IMR-90 (cell line): ENCODE data around the gene FUT1. TPM values are rescaled to one million over a fixed set of nuclear protein-coding genes. Genes with fewer than 3 reads are reported as not detected.
"Not testable (repeated sequence)": the region's sequence is repeated elsewhere in the genome, so short reads cannot be mapped to it uniquely, and the experiment has no call there.

ENCODE experiments used
- ATAC-seq: fragments of 200-7000 bp; cut with Tn5 transposase; 2 replicates; pipeline ENCODE4 v1.9.1; 2020; ENCODE audit warnings: low read depth, mild to moderate bottlenecking, moderate library complexity
- BruUV-seq: library from RNA; stranded (reverse); fragments of 400-500 nt; replicated peaks from 2 replicates; lab custom pipeline; 2021; lab: Mats Ljungman, UMichigan
- CTCF ChIA-PET: fragments of 300-600 bp; formaldehyde crosslinking; extraction: SDS; loops from one replicate; lab custom pipeline; 2021; ENCODE audit warnings: antibody characterized with exemption; lab: Yijun Ruan, JAX
- POLR2A ChIA-PET: fragments of 300-600 bp; sonication (Branson Sonifier 250); formaldehyde crosslinking; loops from one replicate; lab custom pipeline; 2022; ENCODE audit warnings: antibody characterized with exemption; ENCODE audit not compliant: unreplicated experiment; lab: Charles Lee
- DNase-seq: peaks from one replicate; pipeline ENCODE4 v3.0.0; 2013
- H2AFZ ChIP-seq: replicated peaks from 2 replicates; pipeline ENCODE3; 2013; ENCODE audit warnings: low read length, mild to moderate bottlenecking; ENCODE audit not compliant: poor library complexity
- H2AK5ac ChIP-seq: 2 replicates; pipeline ENCODE4 v1.6.1; 2013; ENCODE audit warnings: low read depth, low read length, inconsistent platforms
- H2AK9ac ChIP-seq: replicated peaks from 2 replicates; pipeline ENCODE3; 2013; ENCODE audit warnings: mild to moderate bottlenecking, low read depth, low read length, moderate library complexity; ENCODE audit not compliant: poor library complexity
- H2BK120ac ChIP-seq: 2 replicates; pipeline ENCODE4 v1.6.1; 2013; ENCODE audit warnings: low read depth, low read length, inconsistent platforms
- H2BK15ac ChIP-seq: 3 replicates; pipeline ENCODE4 v1.6.1; 2013; ENCODE audit warnings: low read depth, low read length, inconsistent platforms
- H2BK20ac ChIP-seq: 2 replicates; pipeline ENCODE4 v1.6.1; 2013; ENCODE audit warnings: low read depth, mild to moderate bottlenecking, inconsistent platforms, low read length, moderate library complexity
- H2BK5ac ChIP-seq: 2 replicates; pipeline ENCODE4 v1.6.1; 2013; ENCODE audit warnings: mild to moderate bottlenecking, low read depth, low read length, inconsistent platforms; ENCODE audit not compliant: poor library complexity, severe bottlenecking
- H3K14ac ChIP-seq: replicated peaks from 2 replicates; pipeline ENCODE4 v1.6.1; 2013; ENCODE audit warnings: low read depth, low read length, inconsistent platforms
- H3K18ac ChIP-seq: 2 replicates; pipeline ENCODE4 v1.6.1; 2013; ENCODE audit warnings: low read depth, low read length, control low read depth
- H3K23ac ChIP-seq: 2 replicates; pipeline ENCODE4 v1.6.1; 2013; ENCODE audit warnings: low read depth, low read length, inconsistent platforms
- H3K27ac ChIP-seq: 2 replicates; pipeline ENCODE4 v1.5.1; 2013; ENCODE audit warnings: mild to moderate bottlenecking, control low read depth, low read length; ENCODE audit not compliant: insufficient read depth
- H3K27me3 ChIP-seq: 2 replicates; pipeline ENCODE4 v1.6.1; 2013; ENCODE audit warnings: low read length; ENCODE audit not compliant: control insufficient read depth, insufficient read depth
- H3K36me3 ChIP-seq: 2 replicates; pipeline ENCODE4 v1.6.1; 2013; ENCODE audit warnings: low read length, mixed read lengths; ENCODE audit not compliant: control insufficient read depth, insufficient read depth
- H3K4ac ChIP-seq: 2 replicates; pipeline ENCODE4 v1.6.1; 2013; ENCODE audit warnings: low read depth, low read length, inconsistent platforms
- H3K4me1 ChIP-seq: 2 replicates; pipeline ENCODE4 v1.6.1; 2013; ENCODE audit warnings: low read length, mixed read lengths; ENCODE audit not compliant: control insufficient read depth, insufficient read depth
- H3K4me2 ChIP-seq: 2 replicates; pipeline ENCODE4 v1.6.1; 2013; ENCODE audit warnings: low read depth, mild to moderate bottlenecking, control low read depth, low read length, moderate library complexity
- H3K4me3 ChIP-seq: 2 replicates; pipeline ENCODE4 v1.5.1; 2013; ENCODE audit warnings: low read depth, mild to moderate bottlenecking, control low read depth, low read length, moderate library complexity; ENCODE audit not compliant: insufficient read depth
- H3K56ac ChIP-seq: 2 replicates; pipeline ENCODE4 v1.6.1; 2013; ENCODE audit warnings: low read length, inconsistent platforms; ENCODE audit not compliant: insufficient read depth; ENCODE audit errors: extremely low read depth
- H3K79me1 ChIP-seq, 2 experiments: 2 replicates each; pipeline ENCODE4 v1.6.1; 2013; ENCODE audit warnings: low read length in 2 of 2, inconsistent platforms in 1 of 2, low read depth in 1 of 2
- H3K9ac ChIP-seq: 2 replicates; pipeline ENCODE4 v1.6.1; 2013; ENCODE audit warnings: low read depth, low read length, control low read depth
- H3K9me1 ChIP-seq: 2 replicates; pipeline ENCODE4 v1.6.1; 2013; ENCODE audit warnings: low read length, inconsistent platforms; ENCODE audit not compliant: insufficient read depth
- H3K9me3 ChIP-seq: 2 replicates; pipeline ENCODE4 v1.6.1; 2013; ENCODE audit warnings: low read length; ENCODE audit not compliant: control insufficient read depth, insufficient read depth
- H4K20me1 ChIP-seq: 2 replicates; pipeline ENCODE4 v1.6.1; 2013; ENCODE audit warnings: low read length, inconsistent platforms; ENCODE audit not compliant: insufficient read depth
- H4K5ac ChIP-seq: 2 replicates; pipeline ENCODE4 v1.6.1; 2013; ENCODE audit warnings: mild to moderate bottlenecking, low read depth, low read length, control low read depth
- H4K8ac ChIP-seq, 2 experiments: 2 replicates each; pipeline ENCODE4 v1.6.1; 2013; ENCODE audit warnings: low read depth in 2 of 2, low read length in 2 of 2, control low read depth in 1 of 2, inconsistent platforms in 1 of 2
- H4K91ac ChIP-seq: 2 replicates; pipeline ENCODE4 v1.6.1; 2013; ENCODE audit warnings: low read depth, low read length, inconsistent platforms; ENCODE audit not compliant: insufficient read depth
- MAZ ChIP-seq: IDR thresholded peaks from 2 replicates; pipeline ENCODE4 v1.6.1; 2012; ENCODE audit warnings: low read depth, mild to moderate bottlenecking, low read length, improper control_type of control experiment, moderate library complexity, borderline replicate concordance
- SMC3 ChIP-seq: fragments of 150-350 bp; IDR thresholded peaks from 2 replicates; pipeline ENCODE4 v1.6.1; 2016; ENCODE audit warnings: low read depth, mild to moderate bottlenecking, antibody characterized with exemption, low read length, moderate library complexity
- WGBS, 2 experiments: methylation state at CpG; one replicate each; pipeline versions ENCODE4 v1.1.5 to v1.1.7; 2013; ENCODE audit warnings: missing lambda C conversion rate in 2 of 2; ENCODE audit not compliant: insufficient read length in 1 of 2; ENCODE audit errors: extremely low coverage in 2 of 2; 5-methylcytosine and 5-hydroxymethylcytosine counted together
- dilution Hi-C: fragments of 300-500 bp; cut with HindIII; formaldehyde crosslinking; loops from one replicate; pipeline ENCODE4 v1.14.3; 2018; ENCODE audit warnings: low sequenced_read_pairs; ENCODE audit not compliant: unreplicated experiment
- in situ Hi-C: fragments of 300-500 bp; cut with MboI; formaldehyde crosslinking; loops from 3 replicates; pipeline ENCODE4 v1.14.3; 2019; ENCODE audit warnings: low sequenced_read_pairs, inconsistent platforms, mixed read lengths
- intact Hi-C: fragments of 100-400 bp; cut with micrococcal nuclease; formaldehyde crosslinking; loops from 2 replicates; pipeline ENCODE4 v1.10.0; 2022
- polyA plus RNA-seq, 3 experiments: library from polyadenylated mRNA; depleted of rRNA; stranded (reverse); fragments of >200 nt; gene quantifications; 2 replicates each; pipeline ENCODE4 v1.2.3, GENCODE V29; 2012; ENCODE audit warnings: low replicate concordance in 1 of 3
- total RNA-seq: library from RNA; depleted of rRNA; stranded (reverse); fragments of >200 nt; gene quantifications from 2 replicates; pipeline ENCODE4 v1.2.3, GENCODE V29; 2012

FUT1 gene
- total and polyA plus RNA-seq, 2 of the 4 experiments (the other 2 are of a cell fraction), result 0.09 to 0.18 TPM

- Histone ChIP-seq H3K27ac (no peak overlapping the region), H2AK9ac (peak overlapping the region; percentile 14), H4K5ac (no peak overlapping the region), H3K9ac (no peak overlapping the region), H2AFZ (no peak overlapping the region), H2BK5ac (no peak overlapping the region), H2BK15ac (no peak overlapping the region), H3K79me1 (no peaks in the 10 kb centered on the region), H3K9me3 (no peaks in the 10 kb centered on the region), H3K18ac (no peak overlapping the region), H3K4me1 (peaks cover 3% of the 10 kb centered on the region; the same call in 1 of the 2 replicates), H3K36me3 (no peaks in the 10 kb centered on the region), H2BK20ac (no peak overlapping the region), H3K23ac (no peak overlapping the region), H3K4ac (no peak overlapping the region), H4K91ac (no peak overlapping the region), H3K56ac (no peak overlapping the region), H3K27me3 (no peaks in the 10 kb centered on the region), H4K8ac (no peak overlapping the region), H2BK120ac (no peak overlapping the region), H3K4me2 (no peak overlapping the region), H3K9me1 (no peaks in the 10 kb centered on the region), H2AK5ac (no peak overlapping the region), H3K14ac (no peak overlapping the region), H4K20me1 (0 out of 2 replicates have a peak, but pooled peaks cover 2% of the 10 kb centered on the region), H3K4me3 (no peak overlapping the region)
- DNase-seq (no peak), ATAC-seq (no peak)
- in situ Hi-C loops (loop anchor here (5.0 kb wide), 2 partner anchors 44 to 179 kb away; partner anchors contain the start of gene HSD17B14), intact Hi-C loops (no loop called here), dilution Hi-C loops (no loop called here)
- WGBS, 2 experiments, result 79% methylated on average over 4 of the region's 8 CpGs; no CpG with 5 or more reads in 1 of the 2 experiments
- CTCF ChIA-PET, result interaction anchor here (0.5 kb wide), 1 partner anchor 137 kb away, joined by 5 read pairs; no protein-coding TSS in a partner anchor
- POLR2A ChIA-PET, result no interaction called here
- no peak for TF ChIP-seq SMC3
- TF ChIP-seq MAZ, result no peak
- BruUV-seq, result no TSS peak
Measured at GRCh38 chr19:48793271-48793670, 40.8 kb upstream of the FUT1 start.

- H4K91ac ChIP-seq, H3K9me3 ChIP-seq, H3K79me1 ChIP-seq, H3K27me3 ChIP-seq, H4K8ac ChIP-seq, ATAC-seq, in situ Hi-C loops, H4K20me1 ChIP-seq, H2AK9ac ChIP-seq, H2AFZ ChIP-seq, BruUV-seq, H3K4me3 ChIP-seq, H2BK5ac ChIP-seq, H2BK120ac ChIP-seq, DNase-seq, H3K36me3 ChIP-seq, H2BK20ac ChIP-seq, H3K9ac ChIP-seq, H3K27ac ChIP-seq, H3K18ac ChIP-seq, POLR2A ChIA-PET, H3K9me1 ChIP-seq, dilution Hi-C loops, H2BK15ac ChIP-seq, H4K5ac ChIP-seq, H3K4me1 ChIP-seq, H3K4ac ChIP-seq, H3K23ac ChIP-seq, H2AK5ac ChIP-seq, H3K4me2 ChIP-seq, H3K14ac ChIP-seq, H3K56ac ChIP-seq: not testable (repeated sequence)
- intact Hi-C loops, result loop anchor here (10.0 kb wide), 1 partner anchor 437 kb away; no protein-coding TSS in a partner anchor
- CTCF ChIA-PET, result interaction anchor here (0.9 to 1.9 kb wide), 7 partner anchors 10 to 193 kb away, joined by 3 to 5 read pairs (median 3); partner anchors contain the start of gene HSD17B14
- WGBS, 2 experiments, result 47% methylated on average over 4 of the region's 9 CpGs; no CpG with 5 or more reads in 1 of the 2 experiments
Measured at GRCh38 chr19:48787331-48787730, 34.9 kb upstream of the FUT1 start.
